ENCODE measurements around the gene TBC1D5.

The TBC1D5 gene

GRCh38 chr3:17456650-17457049 is 285.8 kb downstream of the TBC1D5 start:
- no peak for FAIRE-seq

GRCh38 chr3:17456046-17456445 is 286.4 kb downstream of the TBC1D5 start:
- no peak for FAIRE-seq

- no peak for FAIRE-seq
Observed at GRCh38 chr3:17444865-17445264, 297.6 kb downstream of the TBC1D5 start.

- no peak for FAIRE-seq
Observed at GRCh38 chr3:17443142-17443541, 299.3 kb downstream of the TBC1D5 start.

GRCh38 chr3:17442332-17443049 is 299.9 kb downstream of the TBC1D5 start:
- FAIRE-seq: no peak

- no peak for FAIRE-seq
Observed at GRCh38 chr3:17433876-17434275, 308.6 kb downstream of the TBC1D5 start.

- no peak for FAIRE-seq
Observed at GRCh38 chr3:17432236-17432635, 310.2 kb downstream of the TBC1D5 start.

- no peak for FAIRE-seq
Observed at GRCh38 chr3:17431484-17432045, 310.9 kb downstream of the TBC1D5 start.

GRCh38 chr3:17431004-17431403 is 311.4 kb downstream of the TBC1D5 start:
- FAIRE-seq: peak; percentile 99

GRCh38 chr3:17430582-17430981 is 311.8 kb downstream of the TBC1D5 start:
- FAIRE-seq: no peak

GRCh38 chr3:17423786-17424536 is 318.5 kb downstream of the TBC1D5 start:
- no peak for FAIRE-seq

GRCh38 chr3:17422636-17423035 is 319.8 kb downstream of the TBC1D5 start:
- no peak for FAIRE-seq

- FAIRE-seq: peak; percentile 76
Observed at GRCh38 chr3:17420668-17421067, 321.8 kb downstream of the TBC1D5 start.

GRCh38 chr3:17412950-17413530 is 329.4 kb downstream of the TBC1D5 start:
- FAIRE-seq: peak; percentile 92

- peak; percentile 41 for FAIRE-seq
Observed at GRCh38 chr3:17411157-17411877, 331.1 kb downstream of the TBC1D5 start.

GRCh38 chr3:17407576-17407975 is 334.9 kb downstream of the TBC1D5 start:
- no peak for FAIRE-seq

- no peak for FAIRE-seq
Observed at GRCh38 chr3:17404548-17404947, 337.9 kb downstream of the TBC1D5 start.

- no peak for FAIRE-seq
Observed at GRCh38 chr3:17402442-17402841, 340.0 kb downstream of the TBC1D5 start.

GRCh38 chr3:17401912-17402311 is 340.5 kb downstream of the TBC1D5 start:
- FAIRE-seq: no peak

- FAIRE-seq: no peak
Observed at GRCh38 chr3:17399586-17399985, 342.8 kb downstream of the TBC1D5 start.

- peak; percentile 53 for FAIRE-seq
Observed at GRCh38 chr3:17398959-17399551, 343.4 kb downstream of the TBC1D5 start.

- FAIRE-seq: no peak
Observed at GRCh38 chr3:17396036-17396435, 346.4 kb downstream of the TBC1D5 start.

Data from islet of Langerhans (tissue), 1 donor.